ENCODE results near the gene IGDCC3. TPM values are rescaled to one million over a fixed set of nuclear protein-coding genes. Genes with fewer than 3 reads are reported as not detected.

The IGDCC3 gene
- total and polyA plus RNA-seq, 2 of the 8 experiments (the other 6 are each of a cell fraction or from before 2014, with no cell fraction given), result 26.8 to 45.7 TPM

GRCh38 chr15:65408324-65409035 is 30.7 kb upstream of the IGDCC3 start:
- FAIRE-seq, result no peak
- no peak overlapping the region for H3K27ac ChIP-seq (ENCODE audit: low read depth, low read length)
- no peak overlapping the region for H3K4me2 ChIP-seq (ENCODE audit: insufficient read depth in 1 of 2, low read depth in 2 of 2, low read length in 2 of 2)
- no peaks in the 10 kb centered on the region for H3K36me3 ChIP-seq (ENCODE audit: control insufficient read depth in 2 of 4, insufficient read depth in 4 of 4, low read length in 3 of 4)
- H3K4me1 ChIP-seq (replicated peaks in 1 of 4; ENCODE audit: control insufficient read depth in 3 of 4, insufficient read depth in 4 of 4, low read length in 3 of 4), result peaks cover 7 to 22% (median 17%) of the 10 kb centered on the region in 4 experiments
- no peaks in the 10 kb centered on the region for H3K27me3 ChIP-seq (replicated peaks in 1 of 4; ENCODE audit: control insufficient read depth in 3 of 4, extremely low read depth in 1 of 4, insufficient read depth in 3 of 4, low read length in 3 of 4)
- no peak overlapping the region for H2AFZ ChIP-seq (ENCODE audit: low read length)
- no peak overlapping the region for H3K9ac ChIP-seq (replicated peaks in 1 of 4; ENCODE audit: extremely low read depth in 1 of 4, low read depth in 3 of 4, low read length in 3 of 4)
- ChIA-PET CTCF (ENCODE audit: partially characterized antibody) (interaction anchor here (1.4 to 14.6 kb wide), 3 partner anchors 9 to 14 kb away, joined by 3 to 180 read pairs (median 5); no protein-coding TSS in a partner anchor), POLR2A (ENCODE audit: partially characterized antibody) (interaction anchor here (0.7 to 15.2 kb wide), 3 partner anchors 9 to 104 kb away, joined by 3 to 229 read pairs (median 6); partner anchors contain the start of genes IGDCC4 and RNU5B-1)
- no peak overlapping the region for H2AK5ac ChIP-seq (ENCODE audit: low read depth, low read length)
- no peaks in the 10 kb centered on the region for H4K20me1 ChIP-seq (replicated peaks in 1 of 2; ENCODE audit: control insufficient read depth in 1 of 2, insufficient read depth in 2 of 2, low read length in 2 of 2)
- H3K4ac ChIP-seq (replicated peaks; ENCODE audit: insufficient read length, low read depth, low read length), result no peak overlapping the region
- H4K5ac ChIP-seq (ENCODE audit: insufficient read length, low read depth, low read length), result no peak overlapping the region
- no peaks in the 10 kb centered on the region; the same call in 1 of the 2 replicates for H3K23me2 ChIP-seq (ENCODE audit: low read depth, low read length)
- H2BK12ac ChIP-seq (ENCODE audit: low read depth, low read length), result no peak overlapping the region
- H3K79me2 ChIP-seq (ENCODE audit: control insufficient read depth in 1 of 2, insufficient read depth in 2 of 2, low read length in 2 of 2), result peaks cover 0 to 5% of the 10 kb centered on the region in 2 experiments; a peak in 2 of 4 replicates
- no peak overlapping the region for H3K23ac ChIP-seq (ENCODE audit: insufficient read length)
- no peak overlapping the region for H2BK120ac ChIP-seq (replicated peaks; ENCODE audit: low read depth, low read length)
- H3K56ac ChIP-seq (replicated peaks; ENCODE audit: insufficient read length, low read depth, low read length), result no peak overlapping the region
- H3K79me1 ChIP-seq (ENCODE audit: low read depth, low read length), result peaks cover 2% of the 10 kb centered on the region; the same call in 1 of the 2 replicates
- H2BK15ac ChIP-seq (ENCODE audit: low read length), result no peak overlapping the region
- no peak overlapping the region for H2BK5ac ChIP-seq (ENCODE audit: low read depth, low read length)
- H3K9me3 ChIP-seq (ENCODE audit: insufficient read depth in 2 of 2, low read depth in 1 of 2, low read length in 1 of 2), result no peaks in the 10 kb centered on the region
- H4K8ac ChIP-seq (ENCODE audit: extremely low read depth, insufficient read depth, low read length), result no peak overlapping the region
- H2BK20ac ChIP-seq (ENCODE audit: low read length), result no peak overlapping the region
- no peak for DNase-seq (ENCODE audit: low read depth in 1 of 2, low spot score in 2 of 2)
- H3K4me3 ChIP-seq (ENCODE audit: extremely low read depth in 1 of 4, insufficient read depth in 2 of 4, low read depth in 3 of 4, low read length in 4 of 4), result no peak overlapping the region
- H3K18ac ChIP-seq (ENCODE audit: extremely low read depth, low read length), result no peak overlapping the region
- H4K91ac ChIP-seq (replicated peaks; ENCODE audit: insufficient read length, low read length), result no peak overlapping the region
- WGBS, 2 experiments (ENCODE audit: extremely low coverage in 1 of 2, insufficient coverage in 1 of 2, insufficient read length in 1 of 2, insufficient replicate concordance in 2 of 2, low coverage in 1 of 2, low lambda C conversion rate in 2 of 2, missing lambda C conversion rate in 1 of 2), result 89% methylated on average over 6 of the region's 7 CpGs; no CpG with 5 or more reads in 1 of the 2 experiments
- no peak overlapping the region for H3K14ac ChIP-seq (ENCODE audit: insufficient read length)
- no peak for TF ChIP-seq TBP (IDR thresholded peaks at IDR 0.05; ENCODE audit: low read depth, low read length)
- TF ChIP-seq BCL11A (IDR thresholded peaks at IDR 0.05; ENCODE audit: low read depth in 2 of 2, low read length in 2 of 2), result no peak
- no peak for TF ChIP-seq MAX (IDR thresholded peaks at IDR 0.05)
- no peak for TF ChIP-seq NANOG (IDR thresholded peaks at IDR 0.05; ENCODE audit: insufficient read depth, low read depth, low read length, poor library complexity, severe bottlenecking)
- no peak for TF ChIP-seq CHD1 (IDR thresholded peaks at IDR 0.05; ENCODE audit: low read depth, low read length)
- no peak for TF ChIP-seq KDM4A (IDR thresholded peaks at IDR 0.05; ENCODE audit: low read depth, low read length, severe bottlenecking)
- TF ChIP-seq HDAC6 (IDR thresholded peaks at IDR 0.05; ENCODE audit: low read depth, low read length), result no peak
- no peak for TF ChIP-seq CTBP2 (IDR thresholded peaks at IDR 0.05; ENCODE audit: borderline replicate concordance, insufficient read depth, insufficient read length, low read length)
- no peak for TF ChIP-seq RBBP5 (IDR thresholded peaks at IDR 0.05; ENCODE audit: borderline replicate concordance, low read depth, low read length)
- no peak for TF ChIP-seq BRCA1 (IDR thresholded peaks at IDR 0.05; ENCODE audit: low read depth, low read length)
- TF ChIP-seq MAFK (IDR thresholded peaks at IDR 0.05; ENCODE audit: low read depth, low read length), result no peak
- no peak for TF ChIP-seq SAP30 (IDR thresholded peaks at IDR 0.05; ENCODE audit: insufficient read depth, insufficient replicate concordance, low read length)

All from H1 (cell line).